ENCODE results near the gene TBXT.

TBXT gene

DNA sequence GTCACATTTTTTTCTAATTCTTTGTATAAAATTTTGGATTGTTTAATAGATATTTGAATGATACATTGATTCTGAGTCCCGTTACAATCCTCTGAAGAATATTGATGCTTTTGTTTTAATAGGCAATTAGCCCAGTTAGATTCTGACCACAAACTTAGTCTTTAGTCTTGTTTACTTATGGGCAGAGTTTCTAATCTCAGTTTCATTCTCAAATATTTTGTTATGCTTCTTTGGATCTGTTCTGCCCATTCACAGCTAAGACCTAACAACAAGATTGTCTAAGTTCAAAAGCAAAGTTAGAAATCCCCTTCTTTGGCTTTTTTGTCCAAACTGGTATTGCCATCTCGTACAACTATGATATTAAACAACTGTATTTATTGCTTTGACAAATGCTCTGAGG, 58.0 kb downstream of the TBXT start:
- no peak for DNase-seq
